CD4-positive, alpha-beta T cell treated with Interleukin-2 at 100 ng/mL for 4 hours (primary cell): Measurements from ENCODE around the gene SEMA3B.

Source experiments
- DNase-seq: peaks from one replicate; pipeline ENCODE4 v3.0.0-alpha.2; 2020; ENCODE audit warnings: low spot score

The SEMA3B gene

DNA sequence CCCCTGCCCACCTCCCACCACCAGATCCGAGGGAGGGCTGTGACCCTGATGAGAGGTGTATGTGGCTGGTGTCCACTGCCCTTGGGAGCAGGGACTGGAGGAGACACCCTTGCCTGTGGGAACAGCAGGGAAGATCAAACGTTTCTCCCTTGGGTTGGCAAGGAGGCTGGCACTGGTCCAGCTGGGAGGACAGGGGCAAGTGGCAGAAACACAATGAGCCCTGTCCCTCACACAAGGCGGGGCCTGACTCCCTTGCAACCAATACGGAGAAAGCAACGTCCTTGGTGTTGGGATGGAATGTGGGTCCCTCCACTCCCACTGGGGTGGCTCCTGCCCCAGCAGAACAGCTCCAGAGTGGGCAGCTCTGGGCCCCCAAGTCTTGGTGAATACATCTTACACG, 48.4 kb downstream of the SEMA3B start:
- no peak for DNase-seq

DNA sequence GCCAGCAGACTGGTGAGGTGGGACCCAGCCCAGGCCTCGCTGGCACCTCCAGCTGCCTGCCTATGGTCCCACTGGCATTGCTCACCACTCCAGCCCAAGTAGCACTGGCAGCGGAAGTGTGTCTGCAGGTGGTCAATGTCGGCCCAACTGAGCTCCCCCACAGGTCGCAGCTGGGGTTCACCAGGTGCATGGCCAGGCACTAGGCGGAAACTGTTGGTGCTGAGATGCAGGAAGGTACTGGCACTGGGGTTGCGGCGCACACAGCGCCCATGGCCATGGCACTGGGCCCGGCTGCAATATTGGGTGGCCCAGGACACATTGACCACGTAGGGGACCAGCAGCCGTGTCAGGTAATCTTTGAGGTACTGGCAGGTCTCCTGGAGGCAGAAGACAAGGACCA, 49.2 kb downstream of the SEMA3B start:
- DNase-seq: no peak

DNA sequence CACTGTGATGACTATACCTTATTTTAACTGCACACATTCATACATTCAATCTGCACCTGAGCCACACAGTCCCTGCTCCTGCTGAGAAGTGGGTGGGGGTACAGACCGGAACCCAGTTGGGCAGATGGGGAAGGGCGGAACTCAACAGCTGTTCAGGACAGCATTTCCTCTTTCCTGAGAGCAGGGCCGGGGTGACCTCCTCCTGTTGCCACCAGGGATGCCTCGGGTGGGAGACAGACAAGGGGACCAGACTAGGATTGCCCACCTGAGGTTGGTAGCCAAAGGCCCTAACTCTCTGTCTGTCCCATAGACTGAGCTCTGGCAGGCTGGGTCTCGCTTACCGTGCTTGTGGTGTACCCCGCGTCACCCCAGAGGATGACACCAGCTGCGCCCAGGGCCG, 49.7 kb downstream of the SEMA3B start:
- DNase-seq: no peak

GRCh38 chr3:50319181-50319893, 50.4 kb downstream of the SEMA3B start:
- no peak for DNase-seq

GRCh38 chr3:50319894-50320625, 51.1 kb downstream of the SEMA3B start:
- DNase-seq: no peak

DNA sequence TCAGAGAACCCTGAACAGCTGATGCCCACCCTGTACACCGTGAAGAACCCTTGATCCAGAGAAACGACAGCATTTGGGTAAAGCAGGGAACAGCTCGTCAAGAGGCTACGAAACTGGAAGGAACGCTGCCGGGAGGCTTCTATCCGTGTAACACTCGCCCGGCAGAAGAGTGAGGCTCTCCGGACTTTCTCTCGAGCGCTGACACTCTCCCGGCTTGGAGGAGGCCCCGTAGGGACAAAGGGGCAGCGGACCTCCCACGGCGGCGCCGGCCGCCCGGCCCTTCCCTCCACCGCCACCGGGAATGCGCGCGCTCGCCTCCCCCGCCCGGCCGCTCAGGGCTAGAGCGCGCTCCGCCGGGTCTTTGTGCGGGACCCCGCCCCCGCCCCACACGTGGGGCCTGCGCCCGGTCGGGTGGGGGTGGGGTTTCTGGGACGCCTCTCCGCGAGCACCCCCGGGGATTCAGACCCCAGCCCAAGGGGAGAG, 51.9 kb downstream of the SEMA3B start:
- DNase-seq: peak; percentile 56

DNA sequence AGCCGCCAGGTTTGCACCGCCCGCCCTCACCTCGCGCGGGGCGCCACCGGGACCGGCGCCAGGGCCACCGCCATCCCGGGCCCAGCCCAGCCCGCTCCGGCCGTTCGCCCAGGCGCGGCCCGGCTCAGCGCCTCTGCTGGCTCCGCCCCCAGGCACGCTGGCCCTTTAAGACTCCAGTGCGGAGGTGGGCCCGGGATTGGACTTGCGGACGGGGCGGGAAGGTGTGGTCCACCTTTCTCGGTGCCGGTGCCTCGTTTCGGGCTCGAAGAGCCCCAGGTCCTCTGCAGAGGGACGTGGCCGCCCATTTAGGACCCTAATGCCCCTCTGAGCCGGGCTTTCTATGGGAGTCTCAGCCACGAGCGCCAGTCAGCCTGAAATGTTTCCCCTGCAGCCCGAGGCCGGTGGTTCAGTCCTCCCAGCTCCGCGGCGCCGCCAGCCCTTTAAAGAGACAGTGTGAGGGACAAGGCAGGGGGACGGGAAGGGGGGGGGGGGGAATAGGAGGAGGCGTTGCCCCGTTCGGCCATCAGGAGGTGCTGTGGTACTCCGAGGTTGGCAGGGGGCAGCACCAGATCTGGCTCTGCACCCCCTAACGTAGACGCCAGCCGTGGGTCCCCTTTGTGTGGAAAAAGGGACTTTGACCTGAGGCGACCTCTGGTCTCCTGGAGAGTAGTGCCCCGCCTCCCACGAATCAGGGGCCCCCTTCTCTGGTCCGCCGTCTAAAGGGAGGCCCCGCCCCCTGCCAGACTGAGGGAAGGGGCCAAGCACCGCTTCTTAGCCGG, 52.6 kb downstream of the SEMA3B start:
- DNase-seq: peak; percentile 81

GRCh38 chr3:50322115-50322385, 53.1 kb downstream of the SEMA3B start:
- DNase-seq: no peak

DNA sequence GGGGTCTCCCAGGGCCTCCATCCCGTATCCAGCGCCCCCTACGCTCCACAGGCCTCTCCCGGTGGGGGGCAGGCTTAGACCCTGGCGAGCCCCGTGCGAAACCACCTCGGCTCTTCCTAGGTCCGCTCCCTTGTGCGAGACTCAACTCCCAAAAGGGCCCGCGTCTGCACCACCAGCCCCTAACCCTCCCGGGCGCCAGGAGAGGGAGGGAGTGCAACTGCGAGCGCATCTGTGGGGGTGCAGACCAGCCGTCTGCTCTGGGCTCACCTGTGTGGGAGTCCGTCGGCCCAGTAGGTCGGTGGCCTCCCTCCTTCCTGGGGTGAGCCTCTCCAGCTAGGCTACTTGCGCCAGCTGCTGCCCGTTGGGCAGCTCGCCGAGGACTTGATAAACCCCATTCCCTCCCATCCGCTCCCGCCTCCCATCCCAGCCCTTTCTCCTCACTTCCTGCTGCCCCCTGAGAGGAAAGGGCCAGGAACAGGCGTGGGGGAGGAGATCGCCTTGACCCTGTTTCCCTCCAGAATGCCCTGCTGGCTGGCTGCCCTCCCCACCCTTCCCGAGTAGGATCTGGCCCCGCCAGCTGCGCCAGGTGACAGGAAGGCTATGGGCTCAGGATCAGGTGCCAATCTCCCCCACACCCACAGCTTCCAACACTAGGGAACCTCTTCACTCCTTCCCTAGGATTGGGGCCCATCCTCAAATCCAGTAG, 53.6 kb downstream of the SEMA3B start, which contains the start of gene HYAL2:
TSS of gene HYAL2 (minus strand) at position 360 of the 706 bp plus-strand sequence. CDS start 2,256 bp downstream, outside the sequence.
- DNase-seq: no peak

- no peak for DNase-seq
Observed at GRCh38 chr3:50323092-50323600, 54.2 kb downstream of the SEMA3B start.

- no peak for DNase-seq
Observed at GRCh38 chr3:50323614-50324199, 54.8 kb downstream of the SEMA3B start.

- peak; percentile 64 for DNase-seq
Observed at GRCh38 chr3:50324351-50325112, 55.6 kb downstream of the SEMA3B start.

GRCh38 chr3:50325113-50325480, 56.1 kb downstream of the SEMA3B start:
- no peak for DNase-seq

GRCh38 chr3:50325497-50326181, 56.7 kb downstream of the SEMA3B start:
- DNase-seq: no peak

GRCh38 chr3:50326182-50326541, 57.2 kb downstream of the SEMA3B start:
- DNase-seq: no peak

GRCh38 chr3:50327129-50327528, 58.2 kb downstream of the SEMA3B start:
- DNase-seq: no peak
